Measurements from ENCODE around the gene INHBE. TPM values are rescaled to one million over a fixed set of nuclear protein-coding genes. Genes with fewer than 3 reads are reported as not detected.
A peak's percentile ranks its signal among the peaks of the same experiment; 100 is the strongest.

The INHBE gene
- total RNA-seq, 2 experiments from 2014 or later: 0.35 TPM; not detected in 1

DNA sequence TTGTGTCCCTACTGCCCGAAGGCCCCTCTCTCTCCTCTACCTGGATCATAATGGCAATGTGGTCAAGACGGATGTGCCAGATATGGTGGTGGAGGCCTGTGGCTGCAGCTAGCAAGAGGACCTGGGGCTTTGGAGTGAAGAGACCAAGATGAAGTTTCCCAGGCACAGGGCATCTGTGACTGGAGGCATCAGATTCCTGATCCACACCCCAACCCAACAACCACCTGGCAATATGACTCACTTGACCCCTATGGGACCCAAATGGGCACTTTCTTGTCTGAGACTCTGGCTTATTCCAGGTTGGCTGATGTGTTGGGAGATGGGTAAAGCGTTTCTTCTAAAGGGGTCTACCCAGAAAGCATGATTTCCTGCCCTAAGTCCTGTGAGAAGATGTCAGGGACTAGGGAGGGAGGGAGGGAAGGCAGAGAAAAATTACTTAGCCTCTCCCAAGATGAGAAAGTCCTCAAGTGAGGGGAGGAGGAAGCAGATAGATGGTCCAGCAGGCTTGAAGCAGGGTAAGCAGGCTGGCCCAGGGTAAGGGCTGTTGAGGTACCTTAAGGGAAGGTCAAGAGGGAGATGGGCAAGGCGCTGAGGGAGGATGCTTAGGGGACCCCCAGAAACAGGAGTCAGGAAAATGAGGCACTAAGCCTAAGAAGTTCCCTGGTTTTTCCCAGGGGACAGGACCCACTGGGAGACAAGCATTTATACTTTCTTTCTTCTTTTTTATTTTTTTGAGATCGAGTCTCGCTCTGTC, 1.8 kb downstream of the INHBE start:
- H3K27ac Mint-ChIP-seq: no peak overlapping the region
- H3K4me3 Mint-ChIP-seq: no peak overlapping the region
- H3K9me3 Mint-ChIP-seq (ENCODE audit: low read depth): no peaks in the 10 kb centered on the region
- H3K27me3 Mint-ChIP-seq: peaks cover 15% of the 10 kb centered on the region
- peaks cover 37% of the 10 kb centered on the region for H3K4me1 Mint-ChIP-seq
- CTCF ChIA-PET: interaction anchor here (0.6 to 15.0 kb wide), 20 partner anchors 10 to 237 kb away, joined by 3 to 193 read pairs (median 5); partner anchors contain the start of genes ARHGAP9 and OS9
- ATAC-seq (no peak), DNase-seq (no peak)
- no peaks in the 10 kb centered on the region for H3K36me3 Mint-ChIP-seq

- H3K27me3 Mint-ChIP-seq: peaks cover 18% of the 10 kb centered on the region
- ATAC-seq (no peak), DNase-seq (no peak)
- no peaks in the 10 kb centered on the region for H3K9me3 Mint-ChIP-seq (ENCODE audit: low read depth)
- H3K4me3 Mint-ChIP-seq: peak overlapping the region; percentile 94
- CTCF ChIA-PET: interaction anchor here (0.6 to 15.0 kb wide), 58 partner anchors 8 to 365 kb away, joined by 3 to 193 read pairs (median 5); partner anchors contain the start of genes ARHGAP9, B4GALNT1, DCTN2 and DDIT3
- H3K27ac Mint-ChIP-seq: peak overlapping the region; percentile 94
- peaks cover 45% of the 10 kb centered on the region for H3K4me1 Mint-ChIP-seq
- no peaks in the 10 kb centered on the region for H3K36me3 Mint-ChIP-seq
Observed at GRCh38 chr12:57458665-57459054, 3.6 kb downstream of the INHBE start.

GRCh38 chr12:57459055-57459749, 4.1 kb downstream of the INHBE start:
- Mint-ChIP-seq H3K4me3 (peak overlapping the region; percentile 94), H3K9me3 (ENCODE audit: low read depth) (no peaks in the 10 kb centered on the region), H3K4me1 (peaks cover 50% of the 10 kb centered on the region), H3K27ac (peak overlapping the region; percentile 94), H3K27me3 (peaks cover 18% of the 10 kb centered on the region), H3K36me3 (no peaks in the 10 kb centered on the region)
- ATAC-seq: peak; percentile 70
- DNase-seq: peak; percentile 97
- CTCF ChIA-PET: interaction anchor here (0.6 to 15.0 kb wide), 57 partner anchors 9 to 365 kb away, joined by 3 to 193 read pairs (median 5); partner anchors contain the start of genes ARHGAP9, B4GALNT1, DCTN2 and DDIT3

GRCh38 chr12:57459750-57460467, 4.8 kb downstream of the INHBE start, which contains the start of gene GLI1:
Gene GLI1 (plus strand): TSS chr12:57459785. CDS start chr12:57463692, 3,907 bp downstream.
- Mint-ChIP-seq H3K9me3 (ENCODE audit: low read depth) (no peaks in the 10 kb centered on the region), H3K4me1 (peaks cover 53% of the 10 kb centered on the region), H3K4me3 (peak within 1 kb of the TSS; percentile 94), H3K36me3 (no peaks in the 10 kb centered on the region), H3K27ac (peak within 1 kb of the TSS; percentile 94), H3K27me3 (peaks cover 18% of the 10 kb centered on the region)
- ATAC-seq (no peak), DNase-seq (no peak)
- CTCF ChIA-PET: interaction anchor here (0.9 to 15.0 kb wide), 32 partner anchors 11 to 297 kb away, joined by 3 to 193 read pairs (median 8); partner anchors contain the start of genes ARHGAP9, B4GALNT1, DDIT3 and INHBC

GRCh38 chr12:57460468-57460784, 5.3 kb downstream of the INHBE start:
- peak overlapping the region; percentile 55 for H3K27ac Mint-ChIP-seq
- CTCF ChIA-PET: interaction anchor here (0.8 to 15.0 kb wide), 11 partner anchors 14 to 246 kb away, joined by 3 to 193 read pairs (median 16); partner anchors contain the start of gene ARHGAP9
- no peaks in the 10 kb centered on the region for H3K36me3 Mint-ChIP-seq
- H3K4me1 Mint-ChIP-seq: peaks cover 54% of the 10 kb centered on the region
- no peak for ATAC-seq
- peak; percentile 56 for DNase-seq
- H3K27me3 Mint-ChIP-seq: peaks cover 18% of the 10 kb centered on the region
- H3K4me3 Mint-ChIP-seq: peak overlapping the region; percentile 94
- no peaks in the 10 kb centered on the region for H3K9me3 Mint-ChIP-seq (ENCODE audit: low read depth)

DNA sequence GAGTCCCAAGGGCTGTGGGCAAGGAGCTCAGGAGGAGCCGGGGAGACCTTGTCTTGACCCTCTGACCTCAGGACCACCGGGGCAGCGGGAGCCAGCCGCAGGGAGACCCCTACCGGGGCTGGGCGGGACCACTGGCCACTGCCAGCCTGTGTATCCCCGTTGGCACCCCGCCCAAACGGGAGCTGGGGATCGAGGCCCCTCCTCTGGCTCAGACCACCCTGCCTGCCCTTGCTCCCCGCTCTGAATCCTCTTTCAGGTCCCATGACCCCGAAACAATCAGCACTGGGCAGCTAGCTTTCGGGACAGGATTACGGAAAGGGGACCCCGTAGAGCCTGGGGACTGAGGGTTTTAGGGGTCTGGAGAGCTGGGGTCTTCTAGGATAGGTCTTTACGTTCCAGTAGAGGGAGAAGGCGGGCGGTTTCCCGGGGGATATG, 5.8 kb downstream of the INHBE start:
- Mint-ChIP-seq H3K4me1 (peaks cover 50% of the 10 kb centered on the region), H3K4me3 (no peak overlapping the region)
- CTCF ChIA-PET: interaction anchor here (0.8 to 15.0 kb wide), 13 partner anchors 15 to 247 kb away, joined by 3 to 193 read pairs (median 12); partner anchors contain the start of gene ARHGAP9

GRCh38 chr12:57461276-57461916, 6.3 kb downstream of the INHBE start:
- ATAC-seq (peak; percentile 13), DNase-seq (peak; percentile 66)
- Mint-ChIP-seq H3K36me3 (no peaks in the 10 kb centered on the region), H3K4me1 (peaks cover 46% of the 10 kb centered on the region), H3K9me3 (ENCODE audit: low read depth) (no peaks in the 10 kb centered on the region), H3K27me3 (peaks cover 18% of the 10 kb centered on the region), H3K27ac (no peak overlapping the region), H3K4me3 (peak overlapping the region; percentile 82)
- CTCF ChIA-PET: interaction anchor here (0.6 to 15.0 kb wide), 17 partner anchors 10 to 280 kb away, joined by 3 to 193 read pairs (median 6); partner anchors contain the start of genes ARHGAP9, INHBC and SHMT2

More for the DNA sequence above, 5.8 kb downstream of the INHBE start:
- peaks cover 18% of the 10 kb centered on the region for H3K27me3 Mint-ChIP-seq
- ATAC-seq (no peak), DNase-seq (no peak)
- H3K9me3 Mint-ChIP-seq (ENCODE audit: low read depth): no peaks in the 10 kb centered on the region
- H3K27ac Mint-ChIP-seq: no peak overlapping the region
- H3K36me3 Mint-ChIP-seq: no peaks in the 10 kb centered on the region

- CTCF ChIA-PET: interaction anchor here (0.6 to 15.0 kb wide), 17 partner anchors 10 to 350 kb away, joined by 3 to 193 read pairs (median 6); partner anchors contain the start of genes ARHGAP9, INHBC, SHMT2 and STAT6
- Mint-ChIP-seq H3K27ac (no peak overlapping the region), H3K9me3 (ENCODE audit: low read depth) (no peaks in the 10 kb centered on the region), H3K27me3 (peaks cover 18% of the 10 kb centered on the region), H3K4me3 (peak overlapping the region; percentile 82), H3K4me1 (peaks cover 46% of the 10 kb centered on the region), H3K36me3 (no peaks in the 10 kb centered on the region)
- no peak for ATAC-seq
- DNase-seq: no peak
Observed at GRCh38 chr12:57461917-57462250, 6.8 kb downstream of the INHBE start.

DNA sequence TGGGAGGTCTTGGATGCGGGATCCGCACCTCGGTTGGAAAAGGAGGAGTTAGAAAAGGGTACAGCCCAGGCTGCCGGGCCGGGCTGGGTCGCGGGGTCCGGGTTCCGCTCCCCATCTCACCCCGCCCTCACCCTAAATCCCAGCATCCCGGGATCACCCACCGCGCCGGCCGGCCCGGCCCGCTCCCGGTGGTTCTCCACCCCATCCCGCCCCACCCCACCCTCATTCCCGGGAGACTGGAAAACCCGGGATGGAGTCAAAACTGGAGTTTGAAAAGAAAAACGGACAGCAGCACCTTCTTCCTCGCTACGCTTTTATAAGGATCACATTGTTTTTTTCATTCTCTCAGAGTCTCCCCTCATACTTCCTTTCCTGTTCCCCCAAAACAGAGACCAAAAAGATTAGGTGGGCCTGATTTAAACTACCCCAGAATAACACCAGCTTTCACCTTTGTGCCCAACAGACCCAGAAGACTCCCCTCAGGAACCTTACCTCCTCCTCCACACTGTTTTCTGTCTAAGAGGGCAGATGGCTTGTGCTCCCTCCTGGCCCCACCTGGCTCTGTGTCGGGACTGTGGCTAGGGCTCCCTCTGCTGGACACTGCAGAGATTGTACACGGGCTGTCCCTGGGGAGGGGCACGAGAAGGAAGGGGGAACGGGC, 7.3 kb downstream of the INHBE start:
- peak; percentile 94 for DNase-seq
- Mint-ChIP-seq H3K27ac (peak overlapping the region; percentile 58), H3K4me3 (peak overlapping the region; percentile 82), H3K4me1 (peaks cover 46% of the 10 kb centered on the region), H3K27me3 (peaks cover 18% of the 10 kb centered on the region), H3K9me3 (ENCODE audit: low read depth) (no peaks in the 10 kb centered on the region), H3K36me3 (no peaks in the 10 kb centered on the region)
- CTCF ChIA-PET: interaction anchor here (0.7 to 15.0 kb wide), 19 partner anchors 11 to 351 kb away, joined by 3 to 193 read pairs (median 6); partner anchors contain the start of genes ARHGAP9, B4GALNT1, DCTN2 and INHBC
- peak; percentile 80 for ATAC-seq

DNA sequence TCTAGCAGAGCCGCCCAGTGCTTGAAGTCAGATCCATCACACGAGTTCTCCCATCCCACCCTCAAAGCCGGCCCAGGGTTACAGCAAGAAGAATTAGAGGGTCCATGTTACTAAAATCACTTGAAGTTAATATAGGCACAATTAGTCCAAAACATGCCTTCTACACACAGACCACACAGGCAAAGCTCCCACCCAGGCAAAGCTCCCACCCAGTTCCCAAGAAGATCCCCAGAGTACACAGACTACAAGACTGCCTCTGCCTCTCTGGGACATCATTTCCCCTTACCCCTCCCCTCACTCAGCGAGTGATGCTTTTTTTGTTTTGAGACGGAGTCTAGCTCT, 7.8 kb downstream of the INHBE start:
- peak overlapping the region; percentile 82 for H3K4me3 Mint-ChIP-seq
- no peaks in the 10 kb centered on the region for H3K36me3 Mint-ChIP-seq
- DNase-seq: no peak
- no peaks in the 10 kb centered on the region for H3K9me3 Mint-ChIP-seq (ENCODE audit: low read depth)
- H3K4me1 Mint-ChIP-seq: peaks cover 46% of the 10 kb centered on the region
- no peak overlapping the region for H3K27ac Mint-ChIP-seq
- CTCF ChIA-PET: interaction anchor here (0.7 to 15.0 kb wide), 20 partner anchors 11 to 849 kb away, joined by 3 to 193 read pairs (median 3); partner anchors contain the start of genes ARHGAP9, B4GALNT1, DCTN2 and INHBC
- ATAC-seq: no peak
- peaks cover 18% of the 10 kb centered on the region for H3K27me3 Mint-ChIP-seq

DNA sequence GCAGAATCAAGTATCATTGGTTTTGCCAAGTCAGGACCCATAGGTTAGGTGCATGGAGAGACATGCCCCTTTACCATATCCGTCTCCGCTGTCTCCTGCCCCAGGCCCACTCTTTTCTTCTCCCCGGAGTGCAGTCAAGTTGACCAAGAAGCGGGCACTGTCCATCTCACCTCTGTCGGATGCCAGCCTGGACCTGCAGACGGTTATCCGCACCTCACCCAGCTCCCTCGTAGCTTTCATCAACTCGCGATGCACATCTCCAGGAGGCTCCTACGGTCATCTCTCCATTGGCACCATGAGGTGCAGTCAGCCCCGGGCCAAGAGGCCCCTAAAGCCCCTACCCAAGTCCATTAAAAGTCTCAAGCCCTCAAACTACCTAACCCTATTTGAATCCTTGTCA, 9.5 kb downstream of the INHBE start:
- Mint-ChIP-seq H3K27ac (no peak overlapping the region), H3K4me3 (no peak overlapping the region), H3K9me3 (ENCODE audit: low read depth) (no peaks in the 10 kb centered on the region), H3K36me3 (peaks cover 9% of the 10 kb centered on the region), H3K27me3 (peaks cover 18% of the 10 kb centered on the region), H3K4me1 (peaks cover 41% of the 10 kb centered on the region)
- CTCF ChIA-PET: interaction anchor here (1.5 to 15.0 kb wide), 4 partner anchors 9 to 223 kb away, joined by 4 to 193 read pairs (median 76); partner anchors contain the start of genes ARHGAP9 and INHBE
- no peak for DNase-seq
- no peak for ATAC-seq
